ENCODE results near the gene TMEM38B.
"Not testable (repeated sequence)": the region's sequence is repeated elsewhere in the genome, so short reads cannot be mapped to it uniquely, and the experiment has no call there.

Gene TMEM38B

DNA sequence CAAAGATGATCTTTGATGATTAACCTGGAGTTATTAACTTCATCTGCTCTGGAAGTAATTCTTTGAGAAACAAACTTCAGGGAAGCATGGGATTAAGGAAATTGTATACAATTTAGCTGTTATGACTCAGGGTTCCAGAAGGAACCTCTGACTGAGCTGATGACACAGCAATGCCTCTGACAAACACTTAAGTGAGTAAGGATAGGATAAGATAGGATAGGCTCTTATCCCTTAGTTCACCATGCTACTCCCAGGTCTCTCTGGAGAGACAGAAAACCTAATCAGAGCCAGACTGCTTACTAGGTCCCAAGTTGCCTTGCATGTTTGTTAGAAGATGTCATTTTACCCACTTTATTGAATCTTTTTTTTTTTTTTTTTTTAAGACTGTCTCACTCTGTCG is 12.6 kb upstream of the TMEM38B start:
- no peak for DNase-seq

DNA sequence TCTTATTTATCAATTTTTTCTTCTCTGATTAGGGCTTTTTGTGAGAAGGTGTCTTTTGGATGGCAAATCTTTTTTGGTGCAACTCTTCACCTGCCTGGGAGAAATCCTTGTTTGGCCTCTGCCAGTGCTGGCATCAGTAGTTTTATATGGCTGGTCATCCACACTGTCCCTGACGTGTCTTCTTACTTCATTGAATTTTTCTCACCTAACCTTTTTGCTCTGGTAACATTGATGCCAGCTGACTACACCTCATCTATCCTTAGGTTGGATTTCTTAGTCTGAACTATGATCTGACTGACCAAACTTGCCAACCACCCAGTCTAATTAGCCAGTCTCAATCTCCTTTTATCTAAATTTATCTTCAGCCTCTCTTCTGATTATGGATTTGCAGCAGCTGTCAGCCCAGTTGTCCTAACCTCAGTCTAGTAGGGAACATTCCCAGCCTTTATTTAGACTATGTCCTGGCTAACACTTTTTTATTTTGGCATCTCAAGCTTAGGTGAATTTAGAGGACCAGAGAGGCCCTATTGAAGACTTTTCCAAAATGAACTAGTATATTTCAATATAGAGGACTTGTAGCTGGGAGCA is 10.6 kb upstream of the TMEM38B start:
- DNase-seq: no peak

DNA sequence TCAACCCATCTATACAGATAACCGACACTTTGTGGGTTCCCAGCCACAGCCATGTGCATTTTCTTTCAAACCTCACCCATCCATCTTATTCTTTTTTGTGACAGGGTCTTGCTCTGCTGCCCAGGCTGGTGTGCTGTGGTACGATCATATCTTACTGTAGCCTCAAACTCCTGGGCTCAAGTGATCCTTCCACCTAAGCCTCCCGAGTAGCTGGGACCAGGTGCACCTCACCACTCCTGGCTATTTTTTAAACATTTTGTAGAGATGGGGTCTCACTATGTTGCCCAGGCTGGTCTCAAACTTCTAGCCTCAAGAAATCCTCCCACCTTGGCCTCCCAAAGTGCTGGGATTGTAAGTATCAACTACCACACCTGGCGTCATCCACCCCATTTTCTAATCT is 7.4 kb upstream of the TMEM38B start:
- DNase-seq: no peak

DNA sequence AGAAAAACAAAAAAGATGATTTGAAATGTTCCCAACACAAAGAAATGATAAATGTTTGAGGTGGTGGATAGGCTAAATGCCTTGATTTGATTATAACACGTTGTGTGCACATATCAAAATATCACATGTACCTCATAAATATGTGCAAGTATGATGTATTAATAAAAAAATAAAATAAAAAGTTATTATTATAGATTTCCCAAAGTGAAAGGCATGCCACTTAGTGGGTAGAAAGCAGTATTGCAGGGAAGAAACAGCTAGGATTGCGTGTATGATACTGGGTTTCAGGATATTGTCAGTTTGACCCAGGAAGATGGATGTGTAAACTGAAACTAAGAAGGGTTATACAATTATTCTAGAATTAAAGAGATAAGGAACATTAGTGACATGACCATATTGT is 3.6 kb upstream of the TMEM38B start:
- DNase-seq: no peak

DNA sequence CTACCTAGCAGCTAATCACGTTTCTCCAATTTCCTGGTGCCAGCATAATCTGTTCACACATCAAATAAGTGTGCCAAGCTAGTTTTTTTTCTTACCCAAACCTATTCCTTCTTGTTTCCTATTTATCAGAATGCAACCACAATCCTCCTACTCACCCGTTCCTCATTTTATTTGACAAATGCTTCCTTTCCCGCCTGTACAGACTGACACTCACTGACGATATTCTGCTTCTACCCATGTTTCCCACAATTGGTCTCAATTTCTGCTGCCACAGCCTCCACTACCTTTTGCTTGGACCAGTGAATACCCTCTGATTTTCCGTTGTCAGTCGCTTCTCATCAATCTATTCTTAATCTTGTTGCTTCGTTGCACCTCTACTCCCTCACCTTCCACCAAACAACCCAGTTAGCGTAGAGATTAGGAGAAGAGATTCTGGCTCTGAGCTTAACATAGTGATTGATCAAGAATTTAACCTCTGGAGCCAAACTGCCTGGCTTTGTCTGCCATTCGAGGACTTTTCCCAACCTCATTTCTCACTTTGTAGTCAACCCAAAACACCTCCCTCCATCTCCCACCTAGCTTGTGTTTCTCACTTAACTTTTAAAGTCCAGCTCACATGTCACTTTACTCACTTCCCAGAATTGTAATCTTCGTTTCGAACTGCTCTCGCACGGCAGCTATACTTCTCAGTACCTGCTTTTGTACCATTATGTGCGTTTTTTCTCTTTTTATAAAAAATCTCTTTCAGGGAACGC is 729 bp upstream of the TMEM38B start:
- DNase-seq: peak; percentile 32

DNA sequence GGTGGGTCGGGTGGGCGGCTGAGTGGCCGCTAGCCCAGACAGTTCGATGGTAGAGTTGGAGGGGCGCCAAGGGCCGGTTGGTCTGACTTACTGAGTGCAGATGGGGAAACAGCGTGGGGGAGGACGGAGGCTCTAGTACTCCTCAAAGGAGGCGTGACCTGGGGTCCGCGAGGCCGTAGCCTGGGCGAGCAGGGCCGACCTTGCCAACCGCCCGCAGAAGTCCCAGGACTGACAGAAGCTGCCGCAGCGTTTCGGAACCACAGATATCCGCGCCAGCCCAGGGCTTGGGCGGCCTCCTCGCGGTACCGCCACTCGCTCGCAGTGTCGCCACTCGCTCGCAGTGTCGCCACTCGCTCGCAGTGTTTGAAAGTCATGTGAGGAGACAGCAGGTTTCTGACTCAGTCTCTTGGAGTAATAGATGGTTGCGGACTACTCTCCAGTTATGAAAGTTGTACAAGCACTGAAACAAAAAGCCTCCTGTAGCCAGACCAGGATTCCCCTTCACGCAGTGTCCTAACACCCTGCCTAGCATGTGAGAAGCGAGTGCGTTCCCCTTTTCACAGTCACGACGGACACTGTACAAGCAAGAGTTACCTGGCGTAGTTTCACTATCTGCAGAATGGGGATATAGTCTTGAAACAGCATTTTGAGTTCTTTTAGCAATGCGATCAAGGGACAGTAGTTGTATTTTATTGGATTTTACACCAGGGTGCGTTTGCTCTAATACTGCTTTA is 674 bp downstream of the TMEM38B start:
- peak; percentile 56 for DNase-seq

DNA sequence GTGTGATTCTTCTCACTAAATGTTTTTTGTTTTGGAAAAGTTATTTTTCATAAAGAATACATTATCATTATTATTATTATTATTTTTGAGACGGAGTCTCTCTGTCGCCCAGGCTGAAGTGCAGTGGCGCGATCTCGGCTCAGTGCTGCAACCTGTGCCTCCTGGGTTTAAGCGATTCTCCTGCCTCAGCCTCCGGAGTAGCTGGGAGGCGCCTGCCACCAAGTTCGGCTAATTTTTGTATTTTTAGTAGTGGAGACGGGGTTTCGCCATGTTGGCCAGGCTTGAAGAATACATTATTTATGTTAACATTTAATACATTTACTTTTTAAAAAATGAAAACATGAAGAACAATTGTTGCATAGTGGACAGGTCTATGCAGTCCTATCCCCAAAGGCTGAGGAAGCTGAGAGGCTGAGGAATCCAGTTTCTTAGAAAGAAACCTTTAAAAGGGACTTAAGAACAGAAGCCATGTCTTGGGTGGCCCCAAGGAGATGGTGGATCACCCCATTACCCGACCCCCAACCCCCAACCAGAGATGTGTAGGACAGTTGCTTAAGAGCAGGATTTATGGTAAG is 2.0 kb downstream of the TMEM38B start:
- no peak for DNase-seq

DNA sequence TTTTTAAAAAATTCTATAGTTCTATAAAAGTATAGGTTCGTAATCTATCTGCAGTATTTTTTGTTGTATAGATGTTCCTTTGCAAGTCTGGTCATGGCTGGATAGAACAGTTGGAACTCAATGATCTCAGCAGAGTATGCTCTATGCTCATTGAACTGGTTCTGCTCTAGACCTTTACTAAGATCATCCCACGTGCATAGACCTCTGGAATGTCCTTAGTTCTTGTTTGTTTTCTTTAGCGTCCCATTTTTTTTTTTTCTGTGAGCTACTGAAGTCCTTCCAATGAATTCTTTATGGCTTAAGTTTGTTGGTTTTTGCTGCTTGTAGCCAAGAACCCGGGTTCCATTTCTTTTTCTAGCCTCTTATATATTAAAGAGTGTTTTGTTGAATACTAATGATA is 3.5 kb downstream of the TMEM38B start:
- no peak for DNase-seq

DNA sequence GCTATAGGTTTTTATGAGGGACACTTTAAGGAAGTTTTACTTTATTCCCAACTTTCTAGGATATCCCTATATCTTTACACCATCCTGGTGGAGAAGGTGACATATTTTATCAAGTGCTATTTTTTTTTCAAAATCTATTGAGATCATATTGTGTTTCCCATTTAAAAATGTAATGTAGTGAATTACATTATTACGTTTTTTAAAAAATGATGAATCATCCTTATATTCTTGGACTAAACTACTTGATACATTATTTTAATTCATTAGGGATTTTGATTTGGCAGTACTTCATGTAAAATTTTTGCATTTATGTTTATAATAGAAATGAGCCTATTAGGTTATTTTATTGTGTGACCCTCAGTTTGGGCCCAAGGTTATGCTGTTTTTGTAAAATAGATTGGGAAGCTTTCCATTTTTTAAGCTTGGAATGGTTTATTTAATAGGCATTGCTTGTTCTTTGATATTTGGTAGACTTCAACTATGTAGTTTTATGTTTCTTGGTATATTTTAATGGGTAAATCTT is 4.1 kb downstream of the TMEM38B start:
- no peak for DNase-seq

DNA sequence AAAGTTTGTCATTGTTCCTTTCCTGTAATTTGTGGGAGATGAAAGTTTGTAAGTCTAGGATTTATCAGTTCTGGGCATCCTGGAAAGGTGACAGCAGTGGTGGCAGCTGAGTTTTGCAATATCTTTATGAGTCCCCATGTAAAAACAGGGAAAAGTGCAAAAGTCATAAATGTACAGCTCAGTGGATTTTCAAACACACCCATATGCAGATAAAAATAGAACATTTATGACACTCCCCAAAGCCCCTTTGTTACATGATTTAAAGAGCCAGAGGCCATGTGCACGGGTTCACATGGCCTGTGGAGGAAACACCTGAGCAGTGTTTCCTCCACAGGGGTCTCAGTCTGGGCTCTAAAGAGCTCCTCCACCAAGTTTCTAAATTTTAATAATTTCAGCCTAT is 6.3 kb downstream of the TMEM38B start:
- DNase-seq: no peak

DNA sequence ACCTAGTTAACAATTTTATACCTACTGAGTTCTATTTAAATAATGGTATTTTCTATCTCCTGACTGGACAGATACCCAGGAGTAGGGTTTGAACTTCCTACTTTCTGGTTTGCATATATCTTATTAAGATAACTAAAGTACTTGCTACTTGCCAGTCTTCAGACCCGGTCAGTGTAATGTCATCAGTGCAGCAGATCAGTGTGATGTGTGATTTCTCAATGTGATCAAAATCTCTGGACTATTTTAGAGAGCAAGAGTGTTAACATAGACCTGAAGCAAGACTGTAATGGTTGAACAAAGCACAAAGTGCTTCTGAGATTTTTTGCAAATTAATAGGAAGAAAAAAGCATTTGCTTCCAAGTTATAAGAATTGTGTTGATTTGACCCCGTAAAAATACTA is 6.8 kb downstream of the TMEM38B start:
- no peak for DNase-seq

DNA sequence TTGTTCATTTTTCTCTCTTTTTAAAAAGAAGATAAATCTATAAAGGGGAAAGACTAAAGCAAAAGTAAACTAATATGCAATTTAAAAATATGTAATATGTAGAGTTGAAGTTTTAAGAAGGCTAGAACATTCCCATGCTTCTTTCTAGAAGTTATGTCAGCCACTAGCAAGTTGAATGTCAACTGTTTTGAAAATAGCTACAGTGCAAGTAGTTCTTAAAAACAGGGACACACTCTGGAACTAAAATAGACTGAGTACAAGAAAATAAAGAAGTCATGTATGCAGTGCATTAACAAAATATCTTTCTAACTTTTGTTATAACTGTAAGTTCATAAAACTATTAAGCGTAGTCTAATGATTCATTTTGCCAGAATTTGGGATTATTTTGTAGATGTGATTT is 7.9 kb downstream of the TMEM38B start:
- no peak for DNase-seq

DNA sequence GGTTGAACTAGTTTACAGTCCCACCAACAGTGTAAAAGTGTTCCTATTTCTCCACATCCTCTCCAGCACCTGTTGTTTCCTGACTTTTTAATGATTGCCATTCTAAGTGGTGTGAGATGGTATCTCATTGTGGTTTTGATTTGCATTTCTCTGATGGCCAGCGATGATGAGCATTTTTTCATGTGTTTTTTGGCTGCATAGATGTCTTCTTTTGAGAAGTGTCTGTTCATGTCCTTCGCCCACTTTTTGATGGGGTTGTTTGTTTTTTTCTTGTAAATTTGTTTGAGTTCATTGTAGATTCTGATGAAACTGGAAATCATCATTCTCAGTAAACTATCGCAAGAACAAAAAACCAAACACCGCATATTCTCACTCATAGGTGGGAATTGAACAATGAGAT is 9.3 kb downstream of the TMEM38B start:
- not testable (repeated sequence) for DNase-seq

DNA sequence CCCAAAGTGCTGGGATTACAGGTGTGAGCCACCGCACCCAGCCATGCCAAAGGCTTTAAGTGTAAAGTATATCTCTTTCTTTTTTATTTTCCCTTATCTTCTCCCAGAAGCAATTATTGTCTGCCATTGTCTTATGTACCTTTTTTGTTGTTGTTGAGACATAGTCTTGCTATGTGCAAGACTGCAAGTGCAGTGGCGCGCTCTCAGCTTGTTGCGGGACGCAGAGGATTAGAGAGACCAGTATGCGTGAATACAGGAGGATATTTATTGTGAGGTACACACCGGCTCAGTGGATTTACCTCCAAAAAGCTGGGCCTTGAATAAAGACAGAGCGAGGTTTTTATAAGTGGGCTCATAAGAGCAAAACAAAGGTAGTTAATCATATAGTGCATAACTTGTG is 11.8 kb downstream of the TMEM38B start:
- DNase-seq: no peak

DNA sequence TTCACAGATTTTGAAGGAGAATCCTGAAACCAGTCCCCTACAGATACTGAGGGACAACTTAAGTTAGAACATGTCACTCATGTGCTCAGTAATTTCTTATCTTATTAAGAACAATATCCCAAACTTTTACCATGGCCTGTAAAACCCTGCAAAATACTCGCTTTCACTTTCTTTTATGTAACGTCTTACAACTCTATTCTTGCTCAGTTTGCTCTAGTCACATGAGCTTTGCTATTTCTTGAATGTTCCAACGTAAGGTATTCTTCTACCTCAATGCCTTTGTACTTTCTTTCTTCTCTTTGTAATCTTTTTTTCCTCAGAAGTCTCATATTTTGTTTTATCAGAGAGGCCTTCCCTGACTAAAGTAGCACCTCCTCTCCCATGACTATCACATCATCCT is 14.1 kb downstream of the TMEM38B start:
- DNase-seq: no peak

DNA sequence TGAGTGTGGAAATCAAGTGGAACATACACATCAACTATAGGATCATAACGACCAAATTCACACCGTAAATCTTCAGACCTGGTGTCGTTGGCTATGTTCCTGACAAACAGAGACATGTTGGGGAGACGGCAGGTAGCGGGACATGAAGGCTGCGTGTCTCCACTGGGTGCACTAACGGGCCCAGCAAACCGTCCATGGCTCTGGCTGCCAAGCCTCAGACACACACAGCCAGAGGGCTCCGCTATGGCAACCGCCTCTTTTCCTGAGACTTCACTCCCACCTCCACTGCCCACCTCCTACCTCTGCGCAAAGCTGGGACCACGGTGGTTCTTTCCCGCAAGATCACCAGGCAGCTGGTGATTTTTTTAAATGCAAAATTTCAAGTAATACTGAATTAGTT is 16.3 kb downstream of the TMEM38B start:
- DNase-seq: no peak

DNA sequence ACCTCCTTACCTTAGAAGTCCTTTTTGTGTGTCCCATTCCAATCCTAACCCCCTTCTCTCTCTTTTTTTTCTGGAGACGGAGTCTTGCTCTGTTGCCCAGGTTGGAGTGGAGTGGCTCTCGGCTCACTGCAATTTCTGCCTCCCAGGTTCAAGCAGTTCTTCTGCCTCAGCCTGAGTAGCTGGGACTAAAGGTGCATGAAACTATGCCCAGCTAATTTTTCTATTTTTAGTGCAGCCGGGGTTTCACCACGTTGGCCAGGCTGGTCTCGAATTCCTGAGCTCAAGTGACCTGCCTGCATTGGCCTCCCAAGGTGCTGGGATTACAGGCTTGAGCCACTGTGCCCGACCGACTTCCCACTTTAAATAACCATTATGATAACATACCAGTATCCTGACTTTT is 17.5 kb downstream of the TMEM38B start:
- no peak for DNase-seq

DNA sequence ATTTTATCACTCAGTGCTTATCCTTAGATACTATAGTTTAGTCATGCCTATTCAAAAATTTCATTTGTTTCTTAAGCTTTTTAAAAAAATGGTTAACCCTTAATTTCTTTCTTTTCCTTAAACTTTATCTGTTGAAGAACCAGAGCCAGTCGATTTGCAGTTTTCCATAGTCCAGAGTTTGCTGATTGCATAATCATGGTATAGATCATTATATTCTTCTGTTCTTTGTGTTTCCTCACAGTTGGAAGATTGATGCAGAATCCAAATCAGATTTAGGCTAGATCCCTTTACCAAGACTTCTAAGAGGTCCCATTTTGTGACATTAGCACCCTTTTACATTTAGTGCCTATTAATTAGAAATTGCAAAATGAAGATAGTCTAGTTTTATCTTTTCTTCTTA is 18.0 kb downstream of the TMEM38B start:
- DNase-seq: no peak

DNA sequence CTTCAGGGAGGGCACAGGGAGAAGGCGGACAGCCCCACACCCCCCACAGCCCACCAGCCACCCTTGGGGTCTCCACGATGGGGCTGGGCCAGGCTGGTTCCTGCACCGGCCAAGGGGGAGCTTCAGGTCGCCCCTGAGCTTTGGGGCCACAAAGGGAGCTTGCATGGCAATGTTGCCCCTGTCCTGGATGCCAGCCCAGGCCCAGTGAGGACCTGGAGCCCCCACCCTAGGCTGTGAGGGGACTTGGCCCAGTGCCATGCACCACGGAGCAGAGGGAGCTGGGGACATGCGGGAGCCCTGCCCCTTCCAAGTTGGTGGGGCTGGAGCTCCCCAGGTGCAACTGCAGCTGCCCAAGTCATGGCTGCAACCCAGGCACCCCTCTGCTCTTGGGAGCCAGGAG is 18.4 kb downstream of the TMEM38B start:
- DNase-seq: no peak

DNA sequence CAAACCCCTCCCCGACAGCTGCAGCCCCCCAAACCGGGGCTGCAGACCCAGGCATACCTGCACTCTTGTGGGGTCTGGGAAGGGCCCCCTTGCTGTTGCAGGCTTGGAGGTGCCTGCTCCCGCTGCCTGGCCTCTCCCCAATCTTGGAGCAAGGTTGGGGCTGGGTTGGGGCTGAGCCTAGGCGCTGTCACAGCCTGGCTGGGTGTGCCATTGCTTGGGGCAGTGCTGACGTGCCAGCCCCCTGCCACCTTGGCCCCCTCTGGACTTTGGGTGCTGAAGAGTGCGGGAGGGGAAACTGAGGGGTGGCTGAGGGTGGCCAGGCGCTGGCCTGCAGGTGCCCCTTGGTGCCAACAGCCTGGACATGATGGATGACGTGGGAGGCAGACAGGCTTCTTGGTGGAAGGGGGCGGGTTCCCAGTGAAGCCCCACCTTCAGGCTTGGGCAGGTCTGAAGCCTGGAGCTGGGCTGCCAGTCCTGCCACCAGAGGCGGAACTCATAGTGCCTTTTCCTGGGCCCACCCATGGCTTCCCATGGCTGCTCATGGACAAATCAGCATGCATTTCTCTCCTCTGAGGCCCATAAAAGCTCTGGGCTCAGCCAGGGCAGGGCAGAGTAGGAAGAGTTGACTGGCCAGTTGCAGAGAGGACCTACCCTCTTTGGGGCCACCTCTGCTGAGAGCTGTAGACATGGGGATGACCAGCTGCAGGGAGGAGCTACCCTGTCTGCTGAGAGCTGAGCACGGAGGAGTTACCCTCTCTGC is 19.1 kb downstream of the TMEM38B start:
- no peak for DNase-seq

DNA sequence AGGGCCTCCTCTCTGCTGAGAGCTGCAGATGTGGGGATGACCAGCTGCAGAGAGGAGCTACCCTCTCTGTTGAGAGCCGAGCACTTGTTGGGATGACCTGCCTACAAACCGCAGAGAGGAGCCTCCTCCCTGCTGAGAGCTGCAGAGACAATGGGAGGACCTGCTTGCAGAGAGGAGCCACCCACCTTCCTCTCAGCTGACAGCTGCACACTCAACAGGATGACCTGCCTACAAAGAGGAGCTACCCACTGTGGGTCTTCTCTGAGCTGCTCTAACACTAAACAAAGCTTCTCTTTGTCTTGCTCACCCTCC is 19.6 kb downstream of the TMEM38B start:
- no peak for DNase-seq

DNA sequence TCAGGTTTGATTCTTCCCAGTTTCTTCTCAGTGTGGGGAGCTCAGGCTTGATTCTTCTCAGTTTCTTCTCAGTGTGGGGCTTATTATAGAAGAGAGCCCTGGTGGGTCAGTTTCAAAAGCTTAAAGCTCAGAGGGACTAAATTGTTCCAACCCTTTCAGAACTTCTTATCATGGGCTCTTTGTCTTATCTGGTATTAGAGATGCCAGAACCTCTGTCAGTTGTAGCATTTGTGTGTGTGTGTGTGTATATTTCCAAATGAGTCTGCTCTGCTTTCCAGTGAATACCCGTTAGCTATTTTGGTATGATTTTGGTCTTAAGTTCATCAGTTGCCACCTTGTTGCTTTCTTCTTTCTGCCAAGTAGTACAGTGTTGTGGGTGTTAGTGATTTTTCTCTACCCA is 21.8 kb downstream of the TMEM38B start:
- no peak for DNase-seq

DNA sequence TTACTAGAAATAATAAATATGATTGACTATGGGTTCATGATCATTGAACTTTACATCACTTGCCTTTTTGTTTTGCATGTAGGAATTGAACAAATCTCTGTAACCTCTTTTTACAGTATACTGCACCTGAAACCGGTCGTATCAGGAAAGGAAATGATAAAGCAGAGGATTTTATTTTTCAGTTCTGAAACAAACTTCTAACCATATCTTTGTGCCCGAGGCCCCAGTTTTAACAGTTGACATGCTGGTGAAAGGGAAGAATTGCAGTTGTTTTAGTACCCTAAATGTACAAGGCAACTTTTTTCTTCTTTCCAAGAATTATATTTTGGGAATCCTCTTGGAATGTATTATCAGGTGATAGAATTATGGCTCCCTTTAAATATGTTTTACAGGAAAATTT is 27.8 kb downstream of the TMEM38B start:
- no peak for DNase-seq

All from CD4-positive, alpha-beta T cell treated with Interleukin-10 for 1 hour (primary cell).